Measurements from ENCODE around the gene IPO7.
A peak's percentile ranks its signal among the peaks of the same experiment; 100 is the strongest.
"Not testable (repeated sequence)": the region's sequence is repeated elsewhere in the genome, so short reads cannot be mapped to it uniquely, and the experiment has no call there.

Gene IPO7

GRCh38 chr11:9446230-9446629 is 61.8 kb downstream of the IPO7 start:
- H3K4me3 ChIP-seq (ENCODE audit: low read depth, low read length): no peak overlapping the region
- no peak for DNase-seq (ENCODE audit: low read depth)
- TF ChIP-seq POLR2A (IDR thresholded peaks at IDR 0.05; ENCODE audit: extremely low read depth, insufficient read length) (no peak), MAX (IDR thresholded peaks at IDR 0.05; ENCODE audit: low read depth, low read length) (no peak)

GRCh38 chr11:9448576-9449352 is 64.3 kb downstream of the IPO7 start:
- TF ChIP-seq MYC (IDR thresholded peaks at IDR 0.05; ENCODE audit: low read depth, low read length) (no peak), CTCF (IDR thresholded peaks at IDR 0.05; ENCODE audit: low read depth, low read length) (no peak), MAX (IDR thresholded peaks at IDR 0.05; ENCODE audit: low read depth, low read length) (no peak), POLR2A (IDR thresholded peaks at IDR 0.05; ENCODE audit: extremely low read depth, insufficient read length) (no peak)
- DNase-seq (ENCODE audit: low read depth): no peak
- no peak overlapping the region for H3K4me3 ChIP-seq (ENCODE audit: low read depth, low read length)

- not testable (repeated sequence) for DNase-seq (ENCODE audit: low read depth); H3K4me3 ChIP-seq (ENCODE audit: low read depth, low read length)
Measured at GRCh38 chr11:9452023-9452422, 67.6 kb downstream of the IPO7 start.

GRCh38 chr11:9455722-9456121 is 71.3 kb downstream of the IPO7 start:
- no peak for TF ChIP-seq POLR2A (IDR thresholded peaks at IDR 0.05; ENCODE audit: extremely low read depth, insufficient read length)
- no peak for TF ChIP-seq CTCF (IDR thresholded peaks at IDR 0.05; ENCODE audit: low read depth, low read length)
- TF ChIP-seq MYC (IDR thresholded peaks at IDR 0.05; ENCODE audit: low read depth, low read length): no peak
- TF ChIP-seq MAX (IDR thresholded peaks at IDR 0.05; ENCODE audit: low read depth, low read length): no peak
- H3K4me3 ChIP-seq (ENCODE audit: low read depth, low read length): no peak overlapping the region
- DNase-seq (ENCODE audit: low read depth): no peak

GRCh38 chr11:9459667-9460321 is 75.3 kb downstream of the IPO7 start:
- peak; percentile 69 for DNase-seq (ENCODE audit: low read depth)
- TF ChIP-seq MYC (IDR thresholded peaks at IDR 0.05; ENCODE audit: low read depth, low read length) (no peak), MAX (IDR thresholded peaks at IDR 0.05; ENCODE audit: low read depth, low read length) (no peak), POLR2A (IDR thresholded peaks at IDR 0.05; ENCODE audit: extremely low read depth, insufficient read length) (no peak), CTCF (IDR thresholded peaks at IDR 0.05; ENCODE audit: low read depth, low read length) (no peak)
- peak overlapping the region; percentile 100 for H3K4me3 ChIP-seq (ENCODE audit: low read depth, low read length)

- peak; percentile 99 for DNase-seq (ENCODE audit: low read depth)
- H3K4me3 ChIP-seq (ENCODE audit: low read depth, low read length): peak within 1 kb of the TSS; percentile 100
- TF ChIP-seq MAX (IDR thresholded peaks at IDR 0.05; ENCODE audit: low read depth, low read length): peak; percentile 71
- no peak for TF ChIP-seq CTCF (IDR thresholded peaks at IDR 0.05; ENCODE audit: low read depth, low read length)
- peak; percentile 91 for TF ChIP-seq POLR2A (IDR thresholded peaks at IDR 0.05; ENCODE audit: extremely low read depth, insufficient read length)
- TF ChIP-seq MYC (IDR thresholded peaks at IDR 0.05; ENCODE audit: low read depth, low read length): peak; percentile 88
Measured at GRCh38 chr11:9460322-9461062, 76.0 kb downstream of the IPO7 start, which contains the start of gene ZNF143. ZNF143 (plus strand) TSS chr11:9461012; CDS start chr11:9471309, 10,297 bp downstream.

All from NB4 (cell line).